Peyer's patch (tissue), 4 donors: Measurements from ENCODE around the gene DNAJA4.

Experiments
- POLR2A ChIP-seq, 2 donors: fragments of 450-650 bp; IDR thresholded peaks; one replicate each; pipeline ENCODE4 v1.5.1; 2017; ENCODE audit warnings: antibody characterized with exemption in 2 of 2, mild to moderate bottlenecking in 2 of 2, moderate library complexity in 2 of 2
- TF ChIP-seq, protein P1 (sequence below), 6 experiments: fragments of 450-650 bp in 4 of 6; fragments of 200-600 bp in 2 of 6; sonication (generic) in 1 of 6; IDR thresholded peaks; one replicate each; pipeline ENCODE4 v1.5.1; 2017 to 2019; ENCODE audit warnings: antibody characterized with exemption in 6 of 6, mild to moderate bottlenecking in 3 of 6, moderate library complexity in 1 of 6

- TF ChIP-seq POLR2A (IDR thresholded peaks at IDR 0.05) = no peak
- TF ChIP-seq, protein P1, sequence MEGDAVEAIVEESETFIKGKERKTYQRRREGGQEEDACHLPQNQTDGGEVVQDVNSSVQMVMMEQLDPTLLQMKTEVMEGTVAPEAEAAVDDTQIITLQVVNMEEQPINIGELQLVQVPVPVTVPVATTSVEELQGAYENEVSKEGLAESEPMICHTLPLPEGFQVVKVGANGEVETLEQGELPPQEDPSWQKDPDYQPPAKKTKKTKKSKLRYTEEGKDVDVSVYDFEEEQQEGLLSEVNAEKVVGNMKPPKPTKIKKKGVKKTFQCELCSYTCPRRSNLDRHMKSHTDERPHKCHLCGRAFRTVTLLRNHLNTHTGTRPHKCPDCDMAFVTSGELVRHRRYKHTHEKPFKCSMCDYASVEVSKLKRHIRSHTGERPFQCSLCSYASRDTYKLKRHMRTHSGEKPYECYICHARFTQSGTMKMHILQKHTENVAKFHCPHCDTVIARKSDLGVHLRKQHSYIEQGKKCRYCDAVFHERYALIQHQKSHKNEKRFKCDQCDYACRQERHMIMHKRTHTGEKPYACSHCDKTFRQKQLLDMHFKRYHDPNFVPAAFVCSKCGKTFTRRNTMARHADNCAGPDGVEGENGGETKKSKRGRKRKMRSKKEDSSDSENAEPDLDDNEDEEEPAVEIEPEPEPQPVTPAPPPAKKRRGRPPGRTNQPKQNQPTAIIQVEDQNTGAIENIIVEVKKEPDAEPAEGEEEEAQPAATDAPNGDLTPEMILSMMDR (IDR thresholded peaks at IDR 0.05) = no peak
Observed at GRCh38 chr15:78311292-78311691, 46.9 kb downstream of the DNAJA4 start.
